ENCODE data around the gene EMP3.
"Not testable (repeated sequence)": the region's sequence is repeated elsewhere in the genome, so short reads cannot be mapped to it uniquely, and the experiment has no call there.

Gene EMP3

DNA sequence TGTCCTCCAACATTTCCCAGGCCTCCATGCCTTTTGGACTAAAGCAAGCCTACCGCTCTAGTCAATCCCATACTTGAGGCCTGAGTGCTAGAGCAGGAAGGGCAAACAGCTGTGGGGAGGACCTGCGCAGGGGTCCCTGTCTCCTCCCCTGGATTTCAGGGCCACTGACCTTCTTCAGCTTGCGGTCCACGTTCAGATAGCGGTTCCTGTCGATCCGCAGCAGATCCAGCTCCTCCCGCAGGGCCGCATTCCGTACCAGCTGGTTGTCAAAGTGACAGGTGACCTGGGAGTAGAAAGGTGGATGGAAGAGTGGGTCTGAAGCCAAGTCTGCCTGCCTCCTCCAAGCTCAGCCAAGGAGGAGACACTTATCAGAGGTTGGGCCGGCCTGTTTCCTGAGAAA is 14.0 kb upstream of the EMP3 start:
- TF ChIP-seq POLR2AphosphoS5 (IDR thresholded peaks at IDR 0.05; ENCODE audit: low read depth, low read length) (no peak), POLR2A (IDR thresholded peaks at IDR 0.05; ENCODE audit: low read depth, low read length) (no peak), POU2F2 (IDR thresholded peaks at IDR 0.05; ENCODE audit: low read depth, low read length) (no peak), SPI1 (IDR thresholded peaks at IDR 0.05; ENCODE audit: low read depth, low read length) (no peak), TAF1 (IDR thresholded peaks at IDR 0.05; ENCODE audit: low read depth, low read length) (no peak), PAX5 (IDR thresholded peaks at IDR 0.05; ENCODE audit: insufficient read depth, low read length, severe bottlenecking) (no peak)
- FAIRE-seq, result no peak
- DNase-seq (ENCODE audit: insufficient read length, low spot score), result no peak

- 0 out of 2 replicates have a peak, but pooled peaks have one; percentile 42 for TF ChIP-seq POU2F2 (IDR thresholded peaks at IDR 0.05; ENCODE audit: low read depth, low read length)
- TF ChIP-seq POLR2A (IDR thresholded peaks at IDR 0.05; ENCODE audit: low read depth, low read length), result no peak
- no peak for FAIRE-seq
- no peak for DNase-seq (ENCODE audit: insufficient read length, low spot score)
These were observed 9.6 kb upstream of the EMP3 start for GRCh38 chr19:48315712-48316111.

DNA sequence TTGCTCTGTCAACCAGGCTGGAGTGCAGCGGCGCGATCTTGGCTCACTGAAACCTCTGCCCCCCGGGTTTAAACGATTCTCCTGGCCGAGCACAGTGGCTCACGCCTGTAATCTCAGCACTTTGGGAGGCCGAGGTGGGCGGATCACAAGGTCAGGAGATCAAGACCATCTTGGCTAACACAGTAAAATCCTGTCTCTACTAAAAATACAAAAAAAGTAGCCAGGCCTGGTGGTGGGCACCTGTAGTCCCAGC is 7.7 kb upstream of the EMP3 start:
- FAIRE-seq; DNase-seq (ENCODE audit: insufficient read length, low spot score): not testable (repeated sequence)

GRCh38 chr19:48318286-48318987 is 6.9 kb upstream of the EMP3 start:
- TF ChIP-seq POU2F2 (IDR thresholded peaks at IDR 0.05; ENCODE audit: low read depth, low read length) (no peak), SPI1 (IDR thresholded peaks at IDR 0.05; ENCODE audit: low read depth, low read length) (no peak), PAX5 (IDR thresholded peaks at IDR 0.05; ENCODE audit: insufficient read depth, low read length, severe bottlenecking) (no peak), POLR2AphosphoS5 (IDR thresholded peaks at IDR 0.05; ENCODE audit: low read depth, low read length) (no peak), POLR2A (IDR thresholded peaks at IDR 0.05; ENCODE audit: low read depth, low read length) (no peak), TAF1 (IDR thresholded peaks at IDR 0.05; ENCODE audit: low read depth, low read length) (no peak)
- FAIRE-seq, result no peak
- DNase-seq (ENCODE audit: insufficient read length, low spot score), result no peak

GRCh38 chr19:48319647-48320541 is 5.5 kb upstream of the EMP3 start:
- TF ChIP-seq POU2F2 (IDR thresholded peaks at IDR 0.05; ENCODE audit: low read depth, low read length) (no peak), POLR2AphosphoS5 (IDR thresholded peaks at IDR 0.05; ENCODE audit: low read depth, low read length) (no peak), PAX5 (IDR thresholded peaks at IDR 0.05; ENCODE audit: insufficient read depth, low read length, severe bottlenecking) (no peak), TAF1 (IDR thresholded peaks at IDR 0.05; ENCODE audit: low read depth, low read length) (no peak), POLR2A (IDR thresholded peaks at IDR 0.05; ENCODE audit: low read depth, low read length) (no peak), SPI1 (IDR thresholded peaks at IDR 0.05; ENCODE audit: low read depth, low read length) (no peak)
- DNase-seq (ENCODE audit: insufficient read length, low spot score) (no peak), FAIRE-seq (peak; percentile 77)

DNA sequence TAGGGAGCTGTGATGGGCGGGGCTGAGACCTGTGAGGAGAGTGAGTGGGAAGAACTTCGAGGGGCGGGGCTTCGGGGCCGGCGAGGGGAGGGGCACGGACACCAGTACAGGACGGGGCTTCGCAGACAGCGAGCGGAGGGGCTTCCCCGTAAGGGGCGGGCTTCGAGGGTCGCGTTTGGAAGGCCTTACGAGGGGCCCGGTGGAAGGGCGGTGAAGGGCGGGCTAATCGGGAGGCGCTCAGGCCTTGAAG is 4.1 kb upstream of the EMP3 start:
- TF ChIP-seq TAF1 (IDR thresholded peaks at IDR 0.05; ENCODE audit: low read depth, low read length) (no peak), PAX5 (IDR thresholded peaks at IDR 0.05; ENCODE audit: insufficient read depth, low read length, severe bottlenecking) (no peak), POLR2AphosphoS5 (IDR thresholded peaks at IDR 0.05; ENCODE audit: low read depth, low read length) (no peak), POLR2A (IDR thresholded peaks at IDR 0.05; ENCODE audit: low read depth, low read length) (no peak), POU2F2 (IDR thresholded peaks at IDR 0.05; ENCODE audit: low read depth, low read length) (no peak), SPI1 (IDR thresholded peaks at IDR 0.05; ENCODE audit: low read depth, low read length) (no peak)
- peak; percentile 88 for FAIRE-seq
- peak; percentile 97 for DNase-seq (ENCODE audit: insufficient read length, low spot score)

DNA sequence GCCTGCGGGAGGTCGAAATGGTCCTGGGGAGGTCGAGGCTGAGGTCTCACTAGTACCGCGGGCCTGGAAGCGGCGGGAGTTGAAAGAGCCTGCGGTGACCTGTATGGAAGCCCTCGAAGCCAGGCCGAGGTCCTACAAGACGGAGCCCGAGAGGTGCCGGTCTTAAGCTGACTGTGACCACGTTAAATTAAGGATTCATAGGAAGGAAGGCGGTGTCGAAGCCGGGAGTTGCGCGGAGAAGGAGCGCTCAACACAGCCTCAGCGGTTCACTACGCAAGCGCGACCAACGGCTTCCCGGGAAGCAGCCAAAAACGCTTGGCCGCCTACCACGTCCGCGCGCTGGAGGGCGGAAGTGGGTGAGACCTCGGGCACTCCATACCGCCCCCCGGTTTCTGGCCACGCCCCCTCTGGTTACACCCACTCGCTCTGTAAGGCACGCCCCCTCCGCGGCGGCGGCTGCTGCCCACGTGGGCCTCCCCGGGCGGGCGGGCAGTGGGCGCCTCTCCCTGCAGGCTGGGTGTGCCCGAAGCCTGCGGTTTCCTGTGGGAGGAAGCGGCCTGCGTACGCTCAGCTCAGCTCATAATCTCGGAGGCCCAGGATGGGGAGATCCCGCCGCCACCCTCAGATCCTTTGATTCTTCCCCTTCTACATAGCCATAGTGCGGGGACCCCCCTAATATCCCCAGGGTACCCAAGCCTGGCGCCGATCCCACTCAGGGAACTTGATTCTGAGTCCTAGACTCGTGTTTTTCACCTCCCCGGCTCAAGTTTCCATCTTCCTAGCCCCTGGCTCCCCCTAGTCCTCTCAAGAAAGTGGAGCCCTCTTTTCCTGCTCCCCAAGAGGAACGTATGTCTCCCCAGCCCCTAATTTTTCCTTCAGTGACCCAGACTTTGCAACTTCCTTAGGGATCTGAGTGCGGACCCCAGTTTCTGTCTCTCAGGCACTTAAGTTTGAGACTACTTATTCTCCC is 3.4 kb upstream of the EMP3 start:
- TF ChIP-seq PAX5 (IDR thresholded peaks at IDR 0.05; ENCODE audit: insufficient read depth, low read length, severe bottlenecking) (peak; percentile 26), POLR2A (IDR thresholded peaks at IDR 0.05; ENCODE audit: low read depth, low read length) (peak; percentile 88), POLR2AphosphoS5 (IDR thresholded peaks at IDR 0.05; ENCODE audit: low read depth, low read length) (peak; percentile 87), TAF1 (IDR thresholded peaks at IDR 0.05; ENCODE audit: low read depth, low read length) (no peak; the same call in 1 of the 2 replicates), POU2F2 (IDR thresholded peaks at IDR 0.05; ENCODE audit: low read depth, low read length) (peak; percentile 74), SPI1 (IDR thresholded peaks at IDR 0.05; ENCODE audit: low read depth, low read length) (peak; percentile 79)
- DNase-seq (ENCODE audit: insufficient read length, low spot score) (peak; percentile 89), FAIRE-seq (peak; percentile 97)

GRCh38 chr19:48329167-48329891 is 4.0 kb downstream of the EMP3 start:
- FAIRE-seq (peak; percentile 68), DNase-seq (ENCODE audit: insufficient read length, low spot score) (no peak)
- TF ChIP-seq POU2F2 (IDR thresholded peaks at IDR 0.05; ENCODE audit: low read depth, low read length) (no peak), SPI1 (IDR thresholded peaks at IDR 0.05; ENCODE audit: low read depth, low read length) (no peak), POLR2A (IDR thresholded peaks at IDR 0.05; ENCODE audit: low read depth, low read length) (no peak), TAF1 (IDR thresholded peaks at IDR 0.05; ENCODE audit: low read depth, low read length) (no peak), POLR2AphosphoS5 (IDR thresholded peaks at IDR 0.05; ENCODE audit: low read depth, low read length) (no peak), PAX5 (IDR thresholded peaks at IDR 0.05; ENCODE audit: insufficient read depth, low read length, severe bottlenecking) (no peak)
